ENCODE measurements around the gene FLNB.

FLNB gene

GRCh38 chr3:58217209-58217811 is 209.1 kb downstream of the FLNB start:
- H3K27me3 Mint-ChIP-seq = peaks cover 4% of the 10 kb centered on the region
- no peak overlapping the region for H3K4me3 Mint-ChIP-seq
- no peak overlapping the region for H3K27ac Mint-ChIP-seq
- no peaks in the 10 kb centered on the region for H3K9me3 Mint-ChIP-seq
- DNase-seq = peak; percentile 60
- H3K36me3 Mint-ChIP-seq (ENCODE audit: low read depth) = no peaks in the 10 kb centered on the region
- H3K4me1 Mint-ChIP-seq (ENCODE audit: low read depth) = peaks cover 42% of the 10 kb centered on the region

- no peak overlapping the region for H3K27ac Mint-ChIP-seq
- H3K36me3 Mint-ChIP-seq (ENCODE audit: low read depth) = no peaks in the 10 kb centered on the region
- peaks cover 41% of the 10 kb centered on the region for H3K4me1 Mint-ChIP-seq (ENCODE audit: low read depth)
- no peaks in the 10 kb centered on the region for H3K9me3 Mint-ChIP-seq
- H3K4me3 Mint-ChIP-seq = no peak overlapping the region
- no peak for DNase-seq
- H3K27me3 Mint-ChIP-seq = no peaks in the 10 kb centered on the region
Observed at GRCh38 chr3:58218904-58219303, 210.7 kb downstream of the FLNB start.
